ENCODE data around the gene ZNF714. TPM values are rescaled to one million over a fixed set of nuclear protein-coding genes. Genes with fewer than 3 reads are reported as not detected.

ZNF714 gene
- total RNA-seq, 1 experiment from 2014 or later: 20.0 TPM

DNA sequence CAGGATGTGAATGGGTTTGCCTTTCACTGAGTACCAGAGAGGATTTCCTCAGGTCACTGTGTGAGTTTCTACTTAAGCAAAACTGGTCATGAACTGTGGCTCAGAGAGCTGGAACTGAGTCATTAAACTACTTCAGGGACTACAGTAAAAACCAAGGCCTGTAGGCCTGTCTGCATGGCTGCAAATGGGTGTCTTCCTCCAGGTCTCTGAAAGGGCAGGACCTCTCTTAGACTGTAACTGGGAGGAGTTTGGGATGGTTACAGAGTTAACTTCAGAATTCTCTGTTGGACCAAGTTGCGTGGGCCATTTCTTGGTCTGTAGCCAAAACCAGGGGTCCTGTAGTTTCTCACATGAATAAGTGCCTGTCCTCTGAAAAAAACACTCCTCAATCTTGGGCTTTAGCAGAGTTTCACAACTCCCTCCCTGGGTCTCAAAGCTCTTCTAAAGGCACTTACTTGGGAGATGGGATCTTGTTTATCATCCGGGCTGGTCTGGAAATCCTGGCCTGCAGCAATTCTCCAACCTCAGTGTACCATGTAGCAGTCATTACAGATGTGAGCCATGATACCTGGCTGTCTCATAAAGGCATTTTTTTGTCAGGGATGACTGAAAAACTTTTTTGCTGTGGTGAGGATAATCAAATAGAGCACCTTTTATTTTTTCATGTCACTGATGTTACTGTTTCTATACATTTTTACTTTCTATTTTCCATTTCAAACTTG is 19.7 kb downstream of the ZNF714 start:
- Histone ChIP-seq H3K4me1 (ENCODE audit: control insufficient read depth in 1 of 2, insufficient read depth in 2 of 2, low read length in 2 of 2) (no peaks in the 10 kb centered on the region), H3K36me3 (ENCODE audit: control insufficient read depth in 1 of 2, insufficient read depth in 2 of 2, low read length in 2 of 2) (peaks cover 0 to 5% of the 10 kb centered on the region in 2 experiments; a peak in 1 of 4 replicates), H4K20me1 (ENCODE audit: insufficient read depth) (no peaks in the 10 kb centered on the region), H3K4me3 (replicated peaks in 1 of 2; ENCODE audit: low read depth in 1 of 2, low read length in 2 of 2) (no peak overlapping the region), H3K9ac (ENCODE audit: low read length) (no peak overlapping the region), H3K79me2 (ENCODE audit: insufficient read depth, low read length) (peaks cover 3% of the 10 kb centered on the region; the same call in 1 of the 2 replicates), H3K9me2 (ENCODE audit: insufficient read depth) (no peaks in the 10 kb centered on the region), H3K27ac (ENCODE audit: low read depth, low read length) (no peak overlapping the region), H2AFZ (ENCODE audit: low read depth, low read length, poor library complexity, severe bottlenecking) (no peak overlapping the region), H3K9me3 (ENCODE audit: control insufficient read depth in 1 of 2, insufficient read depth in 1 of 2, low read depth in 1 of 2, low read length in 2 of 2) (no peaks in the 10 kb centered on the region), H3K4me2 (ENCODE audit: low read length) (no peak overlapping the region), H3K27me3 (ENCODE audit: insufficient read depth, low read length) (no peaks in the 10 kb centered on the region)
- no peak for ATAC-seq
- TF ChIP-seq, protein P1, sequence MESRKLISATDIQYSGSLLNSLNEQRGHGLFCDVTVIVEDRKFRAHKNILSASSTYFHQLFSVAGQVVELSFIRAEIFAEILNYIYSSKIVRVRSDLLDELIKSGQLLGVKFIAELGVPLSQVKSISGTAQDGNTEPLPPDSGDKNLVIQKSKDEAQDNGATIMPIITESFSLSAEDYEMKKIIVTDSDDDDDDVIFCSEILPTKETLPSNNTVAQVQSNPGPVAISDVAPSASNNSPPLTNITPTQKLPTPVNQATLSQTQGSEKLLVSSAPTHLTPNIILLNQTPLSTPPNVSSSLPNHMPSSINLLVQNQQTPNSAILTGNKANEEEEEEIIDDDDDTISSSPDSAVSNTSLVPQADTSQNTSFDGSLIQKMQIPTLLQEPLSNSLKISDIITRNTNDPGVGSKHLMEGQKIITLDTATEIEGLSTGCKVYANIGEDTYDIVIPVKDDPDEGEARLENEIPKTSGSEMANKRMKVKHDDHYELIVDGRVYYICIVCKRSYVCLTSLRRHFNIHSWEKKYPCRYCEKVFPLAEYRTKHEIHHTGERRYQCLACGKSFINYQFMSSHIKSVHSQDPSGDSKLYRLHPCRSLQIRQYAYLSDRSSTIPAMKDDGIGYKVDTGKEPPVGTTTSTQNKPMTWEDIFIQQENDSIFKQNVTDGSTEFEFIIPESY (IDR thresholded peaks at IDR 0.05; ENCODE audit: extremely low read depth, insufficient replicate concordance, low read length): no peak
- no peak for TF ChIP-seq TCF7L2 (IDR thresholded peaks at IDR 0.05; ENCODE audit: borderline replicate concordance, extremely low read depth, insufficient read depth, insufficient read length)
- TF ChIP-seq FOSL1 (IDR thresholded peaks at IDR 0.05; ENCODE audit: low read depth): no peak
- no peak for TF ChIP-seq POLR2AphosphoS5 (IDR thresholded peaks at IDR 0.05; ENCODE audit: low read depth, low read length)
- TF ChIP-seq ZNF274 (IDR thresholded peaks at IDR 0.05; ENCODE audit: low read depth, low read length): no peak
- no peak for TF ChIP-seq SRF (IDR thresholded peaks at IDR 0.05; ENCODE audit: low read depth)
- TF ChIP-seq SP1 (IDR thresholded peaks at IDR 0.05; ENCODE audit: low read depth): no peak
- TF ChIP-seq, protein P2, sequence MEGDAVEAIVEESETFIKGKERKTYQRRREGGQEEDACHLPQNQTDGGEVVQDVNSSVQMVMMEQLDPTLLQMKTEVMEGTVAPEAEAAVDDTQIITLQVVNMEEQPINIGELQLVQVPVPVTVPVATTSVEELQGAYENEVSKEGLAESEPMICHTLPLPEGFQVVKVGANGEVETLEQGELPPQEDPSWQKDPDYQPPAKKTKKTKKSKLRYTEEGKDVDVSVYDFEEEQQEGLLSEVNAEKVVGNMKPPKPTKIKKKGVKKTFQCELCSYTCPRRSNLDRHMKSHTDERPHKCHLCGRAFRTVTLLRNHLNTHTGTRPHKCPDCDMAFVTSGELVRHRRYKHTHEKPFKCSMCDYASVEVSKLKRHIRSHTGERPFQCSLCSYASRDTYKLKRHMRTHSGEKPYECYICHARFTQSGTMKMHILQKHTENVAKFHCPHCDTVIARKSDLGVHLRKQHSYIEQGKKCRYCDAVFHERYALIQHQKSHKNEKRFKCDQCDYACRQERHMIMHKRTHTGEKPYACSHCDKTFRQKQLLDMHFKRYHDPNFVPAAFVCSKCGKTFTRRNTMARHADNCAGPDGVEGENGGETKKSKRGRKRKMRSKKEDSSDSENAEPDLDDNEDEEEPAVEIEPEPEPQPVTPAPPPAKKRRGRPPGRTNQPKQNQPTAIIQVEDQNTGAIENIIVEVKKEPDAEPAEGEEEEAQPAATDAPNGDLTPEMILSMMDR (IDR thresholded peaks at IDR 0.05 in 2 of 3, conservative IDR thresholded peaks at IDR 0.05 in 1 of 3; ENCODE audit: borderline replicate concordance in 1 of 3, insufficient read depth in 1 of 3, low read depth in 2 of 3, low read length in 2 of 3): no peak
- no peak for TF ChIP-seq JUND (IDR thresholded peaks at IDR 0.05)
- DNase-seq (ENCODE audit: low read depth, low spot score): no peak
- intact Hi-C loops (cut with micrococcal nuclease): no loop called here
- ChIA-PET POLR2A (no interaction called here), CTCF (no interaction called here), RAD21 (ENCODE audit: low non-redundant PET in 1 of 2, low total read pairs in 2 of 2, uncharacterized antibody in 2 of 2, unreplicated experiment in 2 of 2) (no interaction called here)
- BruUV-seq (replicated peaks): no TSS peak

All from HCT116 (cell line).